Lower leg skin (tissue), 4 donors: ENCODE results near the gene SPRR4. TPM values are rescaled to one million over a fixed set of nuclear protein-coding genes. Genes with fewer than 3 reads are reported as not detected.

Experiments used
- DNase-seq, 2 donors: peaks; one replicate each; pipeline ENCODE4 v3.0.0-alpha.2; 2019; ENCODE audit warnings: low spot score in 2 of 2
- H3K4me3 ChIP-seq: fragments of 200-600 bp; sonication (generic); 2 replicates; pipeline ENCODE4 v1.5.1; 2017; ENCODE audit warnings: mild to moderate bottlenecking, low read depth; ENCODE audit not compliant: poor library complexity, severe bottlenecking
- CTCF ChIP-seq, 3 donors: fragments of 450-650 bp; IDR thresholded peaks; one replicate each; pipeline ENCODE4 v1.5.1; 2016; ENCODE audit warnings: antibody characterized with exemption in 3 of 3, mild to moderate bottlenecking in 3 of 3, moderate library complexity in 2 of 3
- POLR2A ChIP-seq, 2 donors: fragments of 450-650 bp; IDR thresholded peaks; one replicate each; pipeline ENCODE4 v1.6.1; 2016 to 2017; ENCODE audit warnings: antibody characterized with exemption in 2 of 2, mild to moderate bottlenecking in 1 of 2, moderate library complexity in 1 of 2
- WGBS, 2 donors: methylation state at CpG; one replicate each; pipeline ENCODE4 v1.1.5; 2018; 5-methylcytosine and 5-hydroxymethylcytosine counted together
- intact Hi-C: fragments of 100-400 bp; cut with DNase I; formaldehyde crosslinking; loops from one replicate; pipeline ENCODE4 v1.15.0; 2023; ENCODE audit warnings: low total_unique reads
- total RNA-seq, 4 donors: library from RNA; depleted of rRNA; stranded (reverse); fragments of >200 nt; gene quantifications; one replicate each; pipeline ENCODE4 v1.1.0, GENCODE V29; 2016

SPRR4 gene
- total RNA-seq, 4 donors from 2014 or later, result 4.0 to 142 (median 77.2) TPM

GRCh38 chr1:152993186-152993585, 22.7 kb downstream of the SPRR4 start:
- intact Hi-C loops, result no loop called here
- TF ChIP-seq POLR2A (IDR thresholded peaks at IDR 0.05), result no peak
- TF ChIP-seq CTCF (IDR thresholded peaks at IDR 0.05), result no peak
- 47% methylated on average over 6 of the region's 6 CpGs for WGBS, 2 donors
- no peak overlapping the region for H3K4me3 ChIP-seq
- no peak for DNase-seq

- DNase-seq, result no peak
- intact Hi-C loops, result no loop called here
- no peak for TF ChIP-seq CTCF (IDR thresholded peaks at IDR 0.05)
- TF ChIP-seq POLR2A (IDR thresholded peaks at IDR 0.05), result no peak
- 33 to 43% methylated on average over 1 of the region's 1 CpG for whole genome bisulfite sequencing, 2 donors
- no peak overlapping the region for H3K4me3 ChIP-seq
These were observed 25.4 kb downstream of the SPRR4 start for GRCh38 chr1:152995842-152996241.

GRCh38 chr1:152996633-152997400, 26.4 kb downstream of the SPRR4 start:
- intact Hi-C loops, result no loop called here
- WGBS, 2 donors, result 22 to 29% methylated on average over 5 of the region's 5 CpGs
- H3K4me3 ChIP-seq, result no peak overlapping the region
- DNase-seq, result no peak
- TF ChIP-seq CTCF (IDR thresholded peaks at IDR 0.05) (no peak), POLR2A (IDR thresholded peaks at IDR 0.05) (no peak)

GRCh38 chr1:152997901-152998300, 27.5 kb downstream of the SPRR4 start:
- no peak overlapping the region for H3K4me3 ChIP-seq
- WGBS, 2 donors, result 25 to 32% methylated on average over 7 of the region's 7 CpGs
- DNase-seq, result no peak
- TF ChIP-seq CTCF (IDR thresholded peaks at IDR 0.05) (no peak), POLR2A (IDR thresholded peaks at IDR 0.05) (no peak)
- intact Hi-C loops, result no loop called here

GRCh38 chr1:152998476-152998875, 28.0 kb downstream of the SPRR4 start:
- intact Hi-C loops, result no loop called here
- H3K4me3 ChIP-seq, result no peak overlapping the region
- no peak for TF ChIP-seq CTCF (IDR thresholded peaks at IDR 0.05)
- no peak for TF ChIP-seq POLR2A (IDR thresholded peaks at IDR 0.05)
- no peak for DNase-seq
- WGBS, 2 donors, result 77 to 83% methylated on average over 4 of the region's 4 CpGs

GRCh38 chr1:152999818-153000217, 29.4 kb downstream of the SPRR4 start:
- no peak overlapping the region for H3K4me3 ChIP-seq
- intact Hi-C loops, result no loop called here
- 65 to 79% methylated on average over 6 of the region's 6 CpGs for WGBS, 2 donors
- no peak for DNase-seq
- TF ChIP-seq POLR2A (IDR thresholded peaks at IDR 0.05) (no peak), CTCF (IDR thresholded peaks at IDR 0.05) (no peak)
